Neural cell (in vitro differentiated cells): ENCODE results near the gene STXBP4. TPM values are rescaled to one million over a fixed set of nuclear protein-coding genes. Genes with fewer than 3 reads are reported as not detected.

ENCODE experiments used
- H2AFZ ChIP-seq: fragments of 200-600, 300-800 bp; sonication (generic), shearing (Covaris generic); 2 replicates; pipeline ENCODE4 v1.6.0; 2014; ENCODE audit warnings: low read depth, mild to moderate bottlenecking, antibody characterized with exemption, low read length, moderate library complexity
- H3F3A ChIP-seq: fragments of 200-600 bp; shearing (Covaris generic); 2 replicates; pipeline ENCODE4 v1.6.1; 2016; ENCODE audit warnings: mild to moderate bottlenecking, moderate library complexity, mixed read lengths, antibody characterized with exemption, low read length; ENCODE audit not compliant: insufficient read depth, poor library complexity, severe bottlenecking
- H3K27ac ChIP-seq: fragments of 200-600, 300-800 bp; sonication (generic), shearing (Covaris generic); 2 replicates; pipeline ENCODE4 v1.5.1; 2014; ENCODE audit warnings: mild to moderate bottlenecking, low read length, moderate library complexity
- H3K27me3 ChIP-seq: fragments of 300-800, 200-600 bp; sonication (generic), shearing (Covaris generic); 2 replicates; pipeline ENCODE4 v1.6.0; 2014; ENCODE audit warnings: mild to moderate bottlenecking, low read depth, low read length, moderate library complexity; ENCODE audit not compliant: insufficient read depth
- H3K36me3 ChIP-seq: fragments of 300-800, 200-600 bp; sonication (generic), shearing (Covaris generic); 2 replicates; pipeline ENCODE4 v1.5.1; 2014; ENCODE audit warnings: mild to moderate bottlenecking, antibody characterized with exemption, low read length, moderate library complexity; ENCODE audit not compliant: insufficient read depth
- H3K4me2 ChIP-seq: fragments of 300-800, 200-600 bp; sonication (generic), shearing (Covaris generic); 2 replicates; pipeline ENCODE4 v1.6.0; 2014; ENCODE audit warnings: mild to moderate bottlenecking, low read length
- H3K4me3 ChIP-seq: fragments of 300-800, 200-600 bp; sonication (generic), shearing (Covaris generic); 2 replicates; pipeline ENCODE4 v1.5.1; 2014; ENCODE audit warnings: mild to moderate bottlenecking, low read length, moderate library complexity
- H3K79me2 ChIP-seq: fragments of 200-600 bp; shearing (Covaris generic); replicated peaks from 2 replicates; pipeline ENCODE4 v1.6.0; 2014; ENCODE audit warnings: mild to moderate bottlenecking, low read length, moderate library complexity; ENCODE audit not compliant: insufficient read depth
- H3K9ac ChIP-seq: fragments of 300-800, 200-600 bp; sonication (generic), shearing (Covaris generic); 2 replicates; pipeline ENCODE4 v1.6.1; 2016; ENCODE audit warnings: mild to moderate bottlenecking, low read length, mixed read lengths
- H3K9me2 ChIP-seq: fragments of 200-600 bp; shearing (Covaris generic); 2 replicates; pipeline ENCODE4 v1.6.1; 2016; ENCODE audit warnings: mild to moderate bottlenecking, low read length, mixed read lengths; ENCODE audit not compliant: insufficient read depth
- H3K9me3 ChIP-seq: fragments of 200-600, 300-800 bp; sonication (generic), shearing (Covaris generic); 2 replicates; pipeline ENCODE4 v1.6.1; 2016; ENCODE audit warnings: mild to moderate bottlenecking, mixed run types, low read length, moderate library complexity, mixed read lengths
- H4K20me1 ChIP-seq: fragments of 200-600 bp; shearing (Covaris generic); 2 replicates; pipeline ENCODE4 v1.6.1; 2016; ENCODE audit warnings: mild to moderate bottlenecking, mixed run types; ENCODE audit not compliant: insufficient read depth
- EP300 ChIP-seq: fragments of 450-650 bp; conservative IDR thresholded peaks from 2 replicates; pipeline ENCODE4 v1.6.1; 2014; ENCODE audit warnings: antibody characterized with exemption, mild to moderate bottlenecking, moderate library complexity; ENCODE audit not compliant: poor library complexity, severe bottlenecking
- EZH2 ChIP-seq: fragments of 200-600, 300-800 bp; shearing (Covaris generic), sonication (generic); IDR thresholded peaks from 2 replicates; pipeline ENCODE4 v1.6.1; 2014; ENCODE audit warnings: antibody characterized with exemption, low read length, borderline replicate concordance, mild to moderate bottlenecking; ENCODE audit not compliant: insufficient read depth, poor library complexity, severe bottlenecking
- MXI1 ChIP-seq: fragments of 450-650 bp; conservative IDR thresholded peaks from 2 replicates; pipeline ENCODE4 v1.6.1; 2014; ENCODE audit warnings: antibody characterized with exemption, mild to moderate bottlenecking; ENCODE audit not compliant: poor library complexity, severe bottlenecking
- POLR2AphosphoS5 ChIP-seq: IDR thresholded peaks from 2 replicates; pipeline ENCODE4 v1.6.1; 2012
- RAD21 ChIP-seq: fragments of 450-650 bp; conservative IDR thresholded peaks from 2 replicates; pipeline ENCODE4 v1.6.1; 2014; ENCODE audit warnings: antibody characterized with exemption, mild to moderate bottlenecking, moderate library complexity
- REST ChIP-seq: IDR thresholded peaks from 2 replicates; pipeline ENCODE4 v1.6.1; 2012; ENCODE audit warnings: borderline replicate concordance
- SMC3 ChIP-seq: fragments of 450-650 bp; conservative IDR thresholded peaks from 2 replicates; pipeline ENCODE4 v1.6.1; 2014; ENCODE audit warnings: antibody characterized with exemption, mild to moderate bottlenecking, moderate library complexity; ENCODE audit not compliant: poor library complexity
- TAF1 ChIP-seq: IDR thresholded peaks from 2 replicates; pipeline ENCODE4 v1.6.1; 2012; ENCODE audit warnings: low read depth
- polyA plus RNA-seq: library from polyadenylated mRNA; depleted of rRNA; stranded (reverse); fragments of >200 nt; gene quantifications from 2 replicates; pipeline ENCODE4 v1.2.3, GENCODE V29; 2014
- TF ChIP-seq, protein P1 (sequence below): fragments of 450-650 bp; IDR thresholded peaks from 2 replicates; pipeline ENCODE4 v1.5.1; 2014; ENCODE audit warnings: antibody characterized with exemption, mild to moderate bottlenecking, moderate library complexity; ENCODE audit not compliant: poor library complexity, severe bottlenecking

STXBP4 gene
- polyA plus RNA-seq, 1 donor from 2014 or later = 8.1 TPM

DNA sequence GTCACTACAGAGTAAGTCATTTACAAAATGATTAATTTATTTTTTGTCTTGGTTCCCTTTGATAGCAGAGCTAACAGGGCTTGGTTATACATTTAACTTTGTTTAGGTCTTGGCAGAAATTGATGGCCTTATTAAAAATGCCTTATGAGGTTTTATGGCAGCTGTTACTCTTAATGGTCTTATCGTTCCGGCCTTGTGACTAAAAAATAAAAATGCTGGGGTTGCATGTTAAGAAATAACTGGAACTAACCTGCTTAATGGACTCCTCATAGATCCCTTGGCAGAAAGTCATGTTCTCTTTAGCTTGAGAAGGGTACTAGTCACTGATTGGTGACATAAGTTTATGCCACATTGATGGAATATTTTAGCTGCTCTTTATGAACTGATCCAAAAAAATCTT is 18.4 kb upstream of the STXBP4 start:
- Histone ChIP-seq H3K9ac (no peak overlapping the region), H3K27me3 (no peaks in the 10 kb centered on the region), H3K79me2 (no peaks in the 10 kb centered on the region), H3K9me2 (no peaks in the 10 kb centered on the region), H3K4me3 (no peak overlapping the region), H3F3A (no peaks in the 10 kb centered on the region), H2AFZ (no peak overlapping the region), H3K4me2 (no peak overlapping the region), H4K20me1 (no peaks in the 10 kb centered on the region), H3K9me3 (no peaks in the 10 kb centered on the region), H3K36me3 (peaks cover 4% of the 10 kb centered on the region), H3K27ac (no peak overlapping the region)
- no peak for TF ChIP-seq POLR2AphosphoS5
- TF ChIP-seq, protein P1, sequence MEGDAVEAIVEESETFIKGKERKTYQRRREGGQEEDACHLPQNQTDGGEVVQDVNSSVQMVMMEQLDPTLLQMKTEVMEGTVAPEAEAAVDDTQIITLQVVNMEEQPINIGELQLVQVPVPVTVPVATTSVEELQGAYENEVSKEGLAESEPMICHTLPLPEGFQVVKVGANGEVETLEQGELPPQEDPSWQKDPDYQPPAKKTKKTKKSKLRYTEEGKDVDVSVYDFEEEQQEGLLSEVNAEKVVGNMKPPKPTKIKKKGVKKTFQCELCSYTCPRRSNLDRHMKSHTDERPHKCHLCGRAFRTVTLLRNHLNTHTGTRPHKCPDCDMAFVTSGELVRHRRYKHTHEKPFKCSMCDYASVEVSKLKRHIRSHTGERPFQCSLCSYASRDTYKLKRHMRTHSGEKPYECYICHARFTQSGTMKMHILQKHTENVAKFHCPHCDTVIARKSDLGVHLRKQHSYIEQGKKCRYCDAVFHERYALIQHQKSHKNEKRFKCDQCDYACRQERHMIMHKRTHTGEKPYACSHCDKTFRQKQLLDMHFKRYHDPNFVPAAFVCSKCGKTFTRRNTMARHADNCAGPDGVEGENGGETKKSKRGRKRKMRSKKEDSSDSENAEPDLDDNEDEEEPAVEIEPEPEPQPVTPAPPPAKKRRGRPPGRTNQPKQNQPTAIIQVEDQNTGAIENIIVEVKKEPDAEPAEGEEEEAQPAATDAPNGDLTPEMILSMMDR = no peak
- TF ChIP-seq REST = no peak
- TF ChIP-seq RAD21 = no peak
- TF ChIP-seq SMC3 = no peak
- TF ChIP-seq MXI1 = no peak
- TF ChIP-seq EZH2 = no peak
- no peak for TF ChIP-seq EP300
- TF ChIP-seq TAF1 = no peak

DNA sequence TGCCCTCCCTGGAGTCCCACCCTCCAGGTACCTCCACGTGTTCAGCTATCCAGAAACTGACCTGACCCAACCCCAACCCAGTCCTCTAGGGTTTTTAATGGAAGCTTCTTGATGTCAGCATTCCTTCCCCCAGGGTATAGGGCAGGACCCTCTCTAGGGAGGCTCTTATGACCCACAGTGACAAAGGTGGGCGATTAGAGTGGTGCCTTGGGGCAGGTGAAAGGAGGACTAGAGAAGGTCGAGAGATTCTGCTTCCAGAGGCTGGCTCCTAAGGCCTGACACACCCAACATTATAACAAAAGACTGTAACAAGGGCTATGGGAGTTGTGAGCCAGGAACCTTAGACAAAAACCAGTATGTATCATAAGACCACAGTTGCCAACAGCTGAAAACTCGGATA is 17.3 kb upstream of the STXBP4 start:
- Histone ChIP-seq H3K27me3 (no peaks in the 10 kb centered on the region), H2AFZ (no peak overlapping the region), H3K27ac (no peak overlapping the region), H3K9me3 (no peaks in the 10 kb centered on the region), H4K20me1 (no peaks in the 10 kb centered on the region), H3K4me3 (no peak overlapping the region), H3K36me3 (peaks cover 4% of the 10 kb centered on the region), H3K4me2 (no peak overlapping the region), H3K9ac (no peak overlapping the region), H3K79me2 (no peaks in the 10 kb centered on the region), H3F3A (no peaks in the 10 kb centered on the region), H3K9me2 (no peaks in the 10 kb centered on the region)
- TF ChIP-seq MXI1 (no peak), RAD21 (no peak), TAF1 (no peak), EZH2 (no peak), EP300 (no peak), REST (no peak), SMC3 (no peak), POLR2AphosphoS5 (no peak)
- TF ChIP-seq, protein P1 = no peak
